ENCODE data around the gene VEPH1. TPM values are rescaled to one million over a fixed set of nuclear protein-coding genes. Genes with fewer than 3 reads are reported as not detected.

Gene VEPH1
- total RNA-seq, 1 experiment from 2014 or later = 0.32 TPM

DNA sequence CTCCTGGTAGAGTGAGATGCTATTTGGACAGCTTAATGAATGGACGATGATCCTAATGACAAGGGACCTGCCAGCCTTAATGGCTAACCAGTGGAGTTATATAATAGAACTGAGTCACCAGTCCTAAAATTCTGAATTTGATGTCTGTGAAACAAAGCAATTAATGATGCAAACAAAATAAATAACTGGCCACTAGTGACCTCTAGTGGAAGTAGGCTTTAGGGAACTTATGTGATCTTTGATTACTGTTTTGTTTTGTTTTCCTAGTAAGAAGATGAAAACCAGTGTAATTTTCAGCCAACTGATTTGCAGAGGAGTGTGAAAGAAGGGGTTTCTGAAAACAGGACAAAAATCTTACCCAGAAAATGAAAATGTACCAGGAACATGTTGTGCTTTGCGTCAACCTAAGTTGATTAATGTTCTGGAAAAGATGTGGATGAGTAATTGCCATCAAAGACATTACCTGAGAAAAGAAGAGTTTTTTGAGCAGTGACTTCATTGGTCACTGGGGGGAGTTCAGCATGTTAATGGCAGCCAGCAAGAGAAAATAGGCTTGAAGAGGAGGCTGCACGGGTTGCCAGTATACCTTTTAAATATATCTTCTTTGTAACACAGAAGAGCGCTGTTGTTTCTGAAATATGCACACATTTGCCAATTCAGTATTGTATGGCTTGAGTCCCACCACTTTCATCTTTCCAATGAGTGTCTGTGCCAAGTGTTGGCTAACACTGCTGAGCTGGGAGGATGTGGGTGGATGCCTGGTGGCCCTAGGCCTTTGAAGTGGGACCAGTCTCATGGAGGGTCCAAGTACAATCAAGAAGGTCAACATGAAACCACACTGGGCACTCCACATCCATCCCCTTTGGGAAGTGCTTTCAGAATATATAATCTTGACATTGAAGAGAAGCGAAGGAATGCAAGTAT lies 9.3 kb downstream of the VEPH1 start:
- Histone ChIP-seq H3K36me3 (ENCODE audit: insufficient read depth, low read length, poor library complexity, severe bottlenecking) (no peaks in the 10 kb centered on the region), H3K27me3 (replicated peaks; ENCODE audit: insufficient read depth, low read depth, low read length, poor library complexity) (peaks cover 6% of the 10 kb centered on the region), H3K4me3 (ENCODE audit: low read depth, low read length, poor library complexity, severe bottlenecking) (no peak overlapping the region), H3K27ac (ENCODE audit: low read depth, low read length, poor library complexity, severe bottlenecking) (no peak overlapping the region), H3K9me3 (ENCODE audit: low read depth, low read length, poor library complexity, severe bottlenecking) (no peaks in the 10 kb centered on the region), H3K4me1 (ENCODE audit: insufficient read depth, low read length, poor library complexity, severe bottlenecking) (no peaks in the 10 kb centered on the region)
- DNase-seq (ENCODE audit: low spot score) = peak; percentile 70
- intact Hi-C loops (cut with micrococcal nuclease; ENCODE audit: unreplicated experiment) = loop anchor here (1.0 kb wide), 1 partner anchor 290 kb away; no protein-coding TSS in a partner anchor
- CTCF ChIA-PET = interaction anchor here (1.0 kb wide), 1 partner anchor 292 kb away, joined by 4 read pairs; no protein-coding TSS in a partner anchor
- POLR2A ChIA-PET (ENCODE audit: low non-redundant PET) = no interaction called here
- peak; percentile 71 for TF ChIP-seq CTCF (conservative IDR thresholded peaks at IDR 0.05; ENCODE audit: low read depth, low read length)
- TF ChIP-seq EZH2 (IDR thresholded peaks at IDR 0.05; ENCODE audit: borderline replicate concordance, low read depth, low read length, poor library complexity, severe bottlenecking) = no peak
- no TSS peak for BruUV-seq (replicated peaks)

- Histone ChIP-seq H3K27me3 (replicated peaks; ENCODE audit: insufficient read depth, low read depth, low read length, poor library complexity) (peaks cover 4% of the 10 kb centered on the region), H3K4me1 (ENCODE audit: insufficient read depth, low read length, poor library complexity, severe bottlenecking) (no peaks in the 10 kb centered on the region), H3K36me3 (ENCODE audit: insufficient read depth, low read length, poor library complexity, severe bottlenecking) (no peaks in the 10 kb centered on the region), H3K4me3 (ENCODE audit: low read depth, low read length, poor library complexity, severe bottlenecking) (no peak overlapping the region), H3K9me3 (ENCODE audit: low read depth, low read length, poor library complexity, severe bottlenecking) (no peaks in the 10 kb centered on the region), H3K27ac (ENCODE audit: low read depth, low read length, poor library complexity, severe bottlenecking) (no peak overlapping the region)
- BruUV-seq (replicated peaks) = no TSS peak
- CTCF ChIA-PET = no interaction called here
- POLR2A ChIA-PET (ENCODE audit: low non-redundant PET) = no interaction called here
- no peak for DNase-seq (ENCODE audit: low spot score)
- intact Hi-C loops (cut with micrococcal nuclease; ENCODE audit: unreplicated experiment) = no loop called here
- TF ChIP-seq EZH2 (IDR thresholded peaks at IDR 0.05; ENCODE audit: borderline replicate concordance, low read depth, low read length, poor library complexity, severe bottlenecking) (no peak), CTCF (conservative IDR thresholded peaks at IDR 0.05; ENCODE audit: low read depth, low read length) (no peak)
Measured at GRCh38 chr3:157491136-157491535, 12.1 kb downstream of the VEPH1 start.

- Histone ChIP-seq H3K4me1 (ENCODE audit: insufficient read depth, low read length, poor library complexity, severe bottlenecking) (no peaks in the 10 kb centered on the region), H3K27ac (ENCODE audit: low read depth, low read length, poor library complexity, severe bottlenecking) (no peak overlapping the region), H3K36me3 (ENCODE audit: insufficient read depth, low read length, poor library complexity, severe bottlenecking) (no peaks in the 10 kb centered on the region), H3K27me3 (replicated peaks; ENCODE audit: insufficient read depth, low read depth, low read length, poor library complexity) (peaks cover 4% of the 10 kb centered on the region), H3K4me3 (ENCODE audit: low read depth, low read length, poor library complexity, severe bottlenecking) (no peak overlapping the region), H3K9me3 (ENCODE audit: low read depth, low read length, poor library complexity, severe bottlenecking) (no peaks in the 10 kb centered on the region)
- intact Hi-C loops (cut with micrococcal nuclease; ENCODE audit: unreplicated experiment) = no loop called here
- no peak for DNase-seq (ENCODE audit: low spot score)
- no peak for TF ChIP-seq CTCF (conservative IDR thresholded peaks at IDR 0.05; ENCODE audit: low read depth, low read length)
- TF ChIP-seq EZH2 (IDR thresholded peaks at IDR 0.05; ENCODE audit: borderline replicate concordance, low read depth, low read length, poor library complexity, severe bottlenecking) = no peak
- ChIA-PET CTCF (no interaction called here), POLR2A (ENCODE audit: low non-redundant PET) (no interaction called here)
- no TSS peak for BruUV-seq (replicated peaks)
Measured at GRCh38 chr3:157488144-157488543, 15.1 kb downstream of the VEPH1 start.

All from A673 (cell line).